ENCODE results near the gene GON7.

The GON7 gene

DNA sequence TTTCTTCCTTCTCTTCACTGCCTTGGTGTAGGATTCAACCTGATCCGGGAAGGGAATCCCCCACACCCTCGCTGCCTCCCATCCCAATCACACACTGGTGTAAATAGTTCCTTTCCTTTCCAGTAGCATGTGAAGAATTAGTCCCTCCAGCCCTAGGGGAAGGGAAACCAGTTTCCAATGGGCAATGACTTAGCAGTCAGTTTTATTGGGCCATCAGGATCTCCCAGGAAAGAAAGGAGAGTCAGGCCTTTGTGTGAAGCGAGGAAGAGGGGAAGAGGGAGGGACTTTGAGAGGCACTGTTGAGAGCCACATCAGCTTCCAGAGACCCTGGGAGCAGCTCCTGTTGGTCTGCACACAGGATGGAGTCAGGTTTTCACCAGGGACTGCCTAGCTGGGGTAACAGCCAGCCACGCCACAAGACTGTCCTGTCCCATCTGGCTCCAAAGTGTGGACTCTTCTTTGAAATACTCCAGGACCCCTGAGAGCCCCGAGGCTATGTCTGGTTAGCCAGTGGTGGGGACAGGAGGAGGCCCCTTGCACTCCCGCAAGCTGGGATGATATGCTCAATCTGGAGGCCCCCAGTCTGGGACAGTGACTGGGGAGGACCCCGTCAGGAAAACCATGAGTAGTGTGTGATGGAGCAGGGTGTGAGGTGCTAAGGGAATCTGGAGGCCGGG lies 50.0 kb downstream of the GON7 start:
- no peak for DNase-seq

DNA sequence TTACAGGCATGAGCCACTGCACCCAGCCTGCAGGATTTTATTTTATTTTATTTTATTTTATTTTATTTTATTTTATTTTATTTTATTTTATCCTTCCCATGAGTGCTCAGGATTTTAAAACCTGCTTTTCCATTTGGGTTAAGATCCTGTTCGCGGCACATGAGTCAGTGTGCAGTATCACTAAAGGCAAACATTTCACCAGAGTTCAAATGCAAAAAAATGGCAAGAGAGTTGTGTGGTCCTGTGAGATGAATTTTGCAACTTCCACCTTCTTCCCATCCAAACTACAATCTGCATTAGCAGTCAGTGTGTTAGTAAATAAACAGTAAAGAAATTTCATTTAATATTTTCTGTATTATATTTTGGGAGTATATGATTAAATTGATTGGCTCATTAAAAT lies 51.2 kb downstream of the GON7 start:
- no peak for DNase-seq

DNA sequence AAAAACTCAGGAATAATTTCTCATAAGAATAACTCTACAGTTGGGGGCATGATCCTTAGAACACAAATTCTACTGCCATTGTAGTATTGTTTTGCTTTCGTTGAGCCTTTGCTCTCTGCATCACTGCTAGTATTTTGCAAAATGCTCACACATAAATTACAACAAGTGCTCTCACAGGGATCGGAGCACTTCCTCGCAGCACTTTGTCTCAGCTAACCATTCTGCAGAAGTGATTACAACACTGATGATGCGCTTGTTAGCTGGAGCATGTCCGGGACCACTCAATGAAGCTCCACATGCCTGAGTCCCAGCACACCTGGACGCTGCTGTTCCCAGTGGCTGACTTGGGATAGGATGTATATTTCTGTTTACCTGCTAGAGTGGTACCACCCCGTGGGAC lies 53.7 kb downstream of the GON7 start:
- DNase-seq = no peak
